ENCODE data around the gene CASQ2. TPM values are rescaled to one million over a fixed set of nuclear protein-coding genes. Genes with fewer than 3 reads are reported as not detected.

The CASQ2 gene
- total and polyA plus RNA-seq, 9 of the 15 experiments (the other 6 are each of a cell fraction or from before 2014, with no cell fraction given): not detected

- Histone ChIP-seq H4K20me1 (replicated peaks; ENCODE audit: control insufficient read depth, insufficient read depth, low read length) (no peaks in the 10 kb centered on the region), H3K27ac (ENCODE audit: extremely low read depth, low read depth, low read length) (no peak overlapping the region), H3K9ac (ENCODE audit: insufficient read depth in 1 of 2, low read depth in 2 of 2, low read length in 2 of 2) (no peak overlapping the region), H3K4me3 (no peak overlapping the region), H3K9me3 (replicated peaks; ENCODE audit: control insufficient read depth, insufficient read depth, low read depth, low read length) (no peaks in the 10 kb centered on the region), H3K79me2 (ENCODE audit: control insufficient read depth, insufficient read depth, low read length) (no peaks in the 10 kb centered on the region), H3K27me3 (ENCODE audit: control insufficient read depth in 2 of 2, insufficient read depth in 2 of 2, low read length in 2 of 2) (peaks cover 0 to 6% of the 10 kb centered on the region in 2 experiments; a peak in 1 of 5 replicates), H3K4me2 (ENCODE audit: insufficient read depth, low read length) (no peak overlapping the region), H3K4me1 (replicated peaks in 1 of 2; ENCODE audit: control insufficient read depth in 2 of 2, insufficient read depth in 2 of 2, low read length in 2 of 2) (no peaks in the 10 kb centered on the region), H3K36me3 (ENCODE audit: control insufficient read depth, insufficient read depth, low read length) (no peaks in the 10 kb centered on the region), H2AFZ (ENCODE audit: low read depth, low read length) (no peak overlapping the region), H3K9me1 (ENCODE audit: control insufficient read depth, insufficient read depth, low read length) (no peaks in the 10 kb centered on the region)
- no TSS peak for BruUV-seq (replicated peaks)
- intact Hi-C loops (cut with micrococcal nuclease): no loop called here
- DNase-seq (ENCODE audit: extremely low read depth in 1 of 4, low spot score in 3 of 4) (no peak), ATAC-seq (no peak), FAIRE-seq (no peak)
- WGBS (ENCODE audit: insufficient coverage, low coverage, missing lambda C conversion rate): 2% methylated on average over 7 of the region's 7 CpGs
- no peak for TF ChIP-seq HMGN3 (IDR thresholded peaks at IDR 0.05; ENCODE audit: borderline replicate concordance, extremely low read depth, insufficient read length, low read depth, low read length)
- no peak for TF ChIP-seq CREB1 (IDR thresholded peaks at IDR 0.05)
- no peak for TF ChIP-seq CREB1 (CRISPR knock-in tag; IDR thresholded peaks at IDR 0.05)
- no peak for TF ChIP-seq REST (IDR thresholded peaks at IDR 0.05; ENCODE audit: borderline replicate concordance)
- TF ChIP-seq REST (CRISPR knock-in tag; IDR thresholded peaks at IDR 0.05; ENCODE audit: low read depth): no peak
- no peak for TF ChIP-seq SIRT6 (IDR thresholded peaks at IDR 0.05; ENCODE audit: low read depth, low read length)
- POLR2A ChIA-PET: no interaction called here
- CTCF ChIA-PET (ENCODE audit: low intra/inter-chr PET ratio): no interaction called here
- in situ Hi-C loops (cut with MboI): loop anchor here (25.0 kb wide), 1 partner anchor 624 kb away; no protein-coding TSS in a partner anchor
Measured at GRCh38 chr1:115761601-115762302, 6.8 kb downstream of the CASQ2 start.

Data from K562 (cell line).